Caco-2 (cell line): ENCODE measurements around the gene BACE2. TPM values are rescaled to one million over a fixed set of nuclear protein-coding genes. Genes with fewer than 3 reads are reported as not detected.

Source experiments
- BruUV-seq: library from RNA; stranded (reverse); fragments of 400-500 nt; replicated peaks from 2 replicates; lab custom pipeline; 2021; lab: Mats Ljungman, UMichigan
- CTCF ChIA-PET: fragments of 300-600 bp; sonication (Branson Sonifier 250); formaldehyde crosslinking; loops from one replicate; lab custom pipeline; 2022; ENCODE audit warnings: antibody characterized with exemption; lab: Charles Lee
- POLR2A ChIA-PET: fragments of 300-600 bp; sonication (Branson Sonifier 250); formaldehyde crosslinking; loops from one replicate; lab custom pipeline; 2022; ENCODE audit warnings: antibody characterized with exemption; lab: Charles Lee
- DNase-seq, 2 experiments: peaks; one replicate each; pipeline versions ENCODE4 v3.0.0 to v3.0.0-alpha.2; 2020 to 2022
- H3K27me3 ChIP-seq: replicated peaks from 2 replicates; pipeline ENCODE4 v1.6.0; 2011; ENCODE audit warnings: low read length; ENCODE audit not compliant: control insufficient read depth, insufficient read depth
- H3K36me3 ChIP-seq: 2 replicates; pipeline ENCODE4 v1.5.1; 2011; ENCODE audit warnings: low read length; ENCODE audit not compliant: control insufficient read depth, insufficient read depth
- H3K4me1 ChIP-seq: fragments of 250-450 bp; sonication (Bioruptor Pico); 2 replicates; pipeline ENCODE4 v1.5.1; 2020; ENCODE audit warnings: mild to moderate bottlenecking
- H3K4me3 ChIP-seq: 2 replicates; pipeline ENCODE4 v1.5.1; 2011; ENCODE audit warnings: low read depth, mild to moderate bottlenecking, control low read depth, low read length
- H3K9me3 ChIP-seq: fragments of 250-450 bp; sonication (Bioruptor Pico); 2 replicates; pipeline ENCODE4 v1.5.1; 2020; ENCODE audit warnings: mild to moderate bottlenecking, moderate library complexity
- H3K27ac Mint-ChIP-seq: one replicate; pipeline ENCODE4 v1.8.0; 2022; ENCODE audit warnings: mixed read lengths; ENCODE audit not compliant: unreplicated experiment
- H3K27me3 Mint-ChIP-seq: one replicate; pipeline ENCODE4 v1.8.0; 2022; ENCODE audit warnings: mixed read lengths; ENCODE audit not compliant: insufficient read depth, unreplicated experiment
- H3K36me3 Mint-ChIP-seq: one replicate; pipeline ENCODE4 v1.8.0; 2022; ENCODE audit warnings: mild to moderate bottlenecking, mixed read lengths; ENCODE audit not compliant: insufficient read depth, unreplicated experiment
- H3K4me1 Mint-ChIP-seq: one replicate; pipeline ENCODE4 v1.8.0; 2022; ENCODE audit warnings: low read depth, mixed read lengths; ENCODE audit not compliant: unreplicated experiment
- H3K4me3 Mint-ChIP-seq: one replicate; pipeline ENCODE4 v1.8.0; 2022; ENCODE audit warnings: mild to moderate bottlenecking, moderate library complexity, mixed read lengths; ENCODE audit not compliant: unreplicated experiment
- H3K9me3 Mint-ChIP-seq: one replicate; pipeline ENCODE4 v1.8.0; 2022; ENCODE audit warnings: mixed read lengths; ENCODE audit not compliant: unreplicated experiment
- intact Hi-C: fragments of 100-400 bp; cut with micrococcal nuclease; formaldehyde crosslinking; loops from one replicate; pipeline ENCODE4 v1.10.0; 2022; ENCODE audit not compliant: unreplicated experiment
- total RNA-seq: library from RNA; stranded (reverse); gene quantifications from 2 replicates; pipeline ENCODE4 v1.2.3, GENCODE V29; 2022
- TF ChIP-seq, protein P1 (sequence below), 2 experiments: fragments of 200-600 bp in 1 of 2; IDR thresholded peaks; 1 replicate in 1 of 2; 2 replicates in 1 of 2; pipeline versions ENCODE4 v1.5.1 to v1.8.0; 2011 to 2022; ENCODE audit warnings: antibody characterized with exemption in 1 of 2, control low read depth in 1 of 2, inconsistent platforms in 1 of 2, low read depth in 1 of 2, low read length in 1 of 2, mild to moderate bottlenecking in 1 of 2, moderate library complexity in 1 of 2; ENCODE audit not compliant: insufficient read depth in 1 of 2, severe bottlenecking in 1 of 2, unreplicated experiment in 1 of 2

BACE2 gene
- total RNA-seq, 1 experiment from 2014 or later, result 8.8 TPM

DNA sequence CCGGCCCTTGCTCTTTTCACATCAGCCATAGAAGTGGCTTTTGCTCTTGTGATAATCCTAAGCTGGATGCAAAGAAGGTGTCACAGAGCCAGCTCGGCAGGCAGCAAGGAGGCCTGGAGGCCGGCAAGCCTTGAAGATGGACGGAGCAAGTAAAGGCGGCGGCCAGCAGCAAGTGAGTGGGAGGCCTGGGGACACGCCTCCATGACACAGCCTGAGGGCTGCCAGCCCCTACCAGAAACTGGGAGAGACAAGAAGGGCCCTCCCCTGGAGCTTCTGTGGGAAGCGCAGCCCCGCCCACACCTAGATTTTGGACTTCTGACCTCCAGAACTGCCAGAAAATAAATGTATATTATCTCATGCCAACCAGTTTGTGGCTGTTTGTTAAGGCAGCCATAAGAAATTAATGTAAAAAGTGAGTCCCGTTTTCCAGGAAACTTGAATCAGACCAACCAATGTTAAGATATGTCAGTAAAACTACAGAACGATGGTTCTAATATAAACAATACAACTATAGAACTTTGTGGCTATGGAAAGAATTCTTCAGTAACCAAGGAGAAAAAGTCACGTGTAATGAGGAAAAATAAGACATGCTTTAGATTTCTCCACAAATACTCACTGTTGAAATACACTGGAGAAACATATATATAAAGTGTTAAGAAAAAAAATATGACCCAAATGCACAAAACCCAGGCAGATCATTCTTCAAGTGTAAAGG, 49.9 kb downstream of the BACE2 start:
- H3K36me3 Mint-ChIP-seq, result no peaks in the 10 kb centered on the region
- ChIA-PET CTCF (no interaction called here), POLR2A (interaction anchor here (0.6 kb wide), 1 partner anchor 30 kb away, joined by 3 read pairs; no protein-coding TSS in a partner anchor)
- no peaks in the 10 kb centered on the region for H3K9me3 Mint-ChIP-seq
- H3K4me1 Mint-ChIP-seq, result peaks cover 20% of the 10 kb centered on the region
- H3K27ac Mint-ChIP-seq, result no peak overlapping the region
- Histone ChIP-seq H3K4me3 (no peak overlapping the region), H3K9me3 (no peaks in the 10 kb centered on the region), H3K27me3 (no peaks in the 10 kb centered on the region), H3K36me3 (no peaks in the 10 kb centered on the region), H3K4me1 (peaks cover 22% of the 10 kb centered on the region)
- TF ChIP-seq, protein P1, sequence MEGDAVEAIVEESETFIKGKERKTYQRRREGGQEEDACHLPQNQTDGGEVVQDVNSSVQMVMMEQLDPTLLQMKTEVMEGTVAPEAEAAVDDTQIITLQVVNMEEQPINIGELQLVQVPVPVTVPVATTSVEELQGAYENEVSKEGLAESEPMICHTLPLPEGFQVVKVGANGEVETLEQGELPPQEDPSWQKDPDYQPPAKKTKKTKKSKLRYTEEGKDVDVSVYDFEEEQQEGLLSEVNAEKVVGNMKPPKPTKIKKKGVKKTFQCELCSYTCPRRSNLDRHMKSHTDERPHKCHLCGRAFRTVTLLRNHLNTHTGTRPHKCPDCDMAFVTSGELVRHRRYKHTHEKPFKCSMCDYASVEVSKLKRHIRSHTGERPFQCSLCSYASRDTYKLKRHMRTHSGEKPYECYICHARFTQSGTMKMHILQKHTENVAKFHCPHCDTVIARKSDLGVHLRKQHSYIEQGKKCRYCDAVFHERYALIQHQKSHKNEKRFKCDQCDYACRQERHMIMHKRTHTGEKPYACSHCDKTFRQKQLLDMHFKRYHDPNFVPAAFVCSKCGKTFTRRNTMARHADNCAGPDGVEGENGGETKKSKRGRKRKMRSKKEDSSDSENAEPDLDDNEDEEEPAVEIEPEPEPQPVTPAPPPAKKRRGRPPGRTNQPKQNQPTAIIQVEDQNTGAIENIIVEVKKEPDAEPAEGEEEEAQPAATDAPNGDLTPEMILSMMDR (IDR thresholded peaks at IDR 0.05; ENCODE audit: insufficient read depth in 1 of 2, low read depth in 1 of 2, low read length in 1 of 2, severe bottlenecking in 1 of 2, unreplicated experiment in 1 of 2), result no peak
- BruUV-seq, result no TSS peak
- H3K27me3 Mint-ChIP-seq, result no peaks in the 10 kb centered on the region
- H3K4me3 Mint-ChIP-seq, result no peak overlapping the region
- DNase-seq, result peak; percentile 22 to 52
- intact Hi-C loops, result no loop called here

DNA sequence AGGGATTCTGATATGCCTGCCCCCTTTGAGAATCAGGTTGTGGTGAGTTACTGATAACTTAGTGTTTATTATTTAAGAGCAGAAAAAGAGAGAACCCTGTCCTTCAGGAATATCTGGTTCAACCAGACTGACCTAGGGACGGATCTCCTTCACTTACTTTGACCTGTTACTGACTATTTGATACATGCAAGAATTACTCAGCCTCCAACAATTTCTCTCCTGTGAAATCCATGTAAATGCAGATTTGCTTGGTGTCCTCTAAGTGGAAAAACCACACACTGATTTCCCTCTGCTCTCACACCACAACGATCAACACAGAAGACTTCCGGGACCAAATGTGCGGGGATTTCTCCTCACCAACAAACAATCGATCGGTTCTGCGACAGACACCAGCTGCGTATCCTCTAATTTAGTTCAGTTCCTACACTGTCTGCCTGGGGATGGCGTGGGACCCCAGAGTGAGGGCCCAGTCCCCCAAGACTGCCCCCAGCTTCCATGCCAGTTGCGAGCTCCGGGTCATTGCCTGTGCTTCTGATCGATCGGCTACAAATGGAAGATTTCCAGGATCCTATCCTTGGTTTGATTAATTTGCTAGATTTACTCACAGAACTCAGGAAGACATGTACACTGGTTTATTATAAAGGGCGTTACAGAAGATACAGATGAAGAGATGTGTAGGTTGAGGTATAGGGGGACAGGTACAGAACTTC, 51.7 kb downstream of the BACE2 start:
- Mint-ChIP-seq H3K36me3 (no peaks in the 10 kb centered on the region), H3K4me1 (peaks cover 20% of the 10 kb centered on the region), H3K9me3 (no peaks in the 10 kb centered on the region), H3K4me3 (no peak overlapping the region), H3K27ac (no peak overlapping the region), H3K27me3 (no peaks in the 10 kb centered on the region)
- no peaks in the 10 kb centered on the region for H3K36me3 ChIP-seq
- DNase-seq, result peak in 1 of 2 experiments; percentile 29
- H3K27me3 ChIP-seq, result no peaks in the 10 kb centered on the region
- H3K4me1 ChIP-seq, result peaks cover 22% of the 10 kb centered on the region
- TF ChIP-seq, protein P1 (IDR thresholded peaks at IDR 0.05; ENCODE audit: insufficient read depth in 1 of 2, low read depth in 1 of 2, low read length in 1 of 2, severe bottlenecking in 1 of 2, unreplicated experiment in 1 of 2), result no peak
- intact Hi-C loops, result no loop called here
- H3K4me3 ChIP-seq, result no peak overlapping the region
- BruUV-seq, result no TSS peak
- ChIA-PET CTCF (interaction anchor here (0.5 kb wide), 1 partner anchor 615 kb away, joined by 5 read pairs; no protein-coding TSS in a partner anchor), POLR2A (no interaction called here)
- H3K9me3 ChIP-seq, result no peaks in the 10 kb centered on the region

DNA sequence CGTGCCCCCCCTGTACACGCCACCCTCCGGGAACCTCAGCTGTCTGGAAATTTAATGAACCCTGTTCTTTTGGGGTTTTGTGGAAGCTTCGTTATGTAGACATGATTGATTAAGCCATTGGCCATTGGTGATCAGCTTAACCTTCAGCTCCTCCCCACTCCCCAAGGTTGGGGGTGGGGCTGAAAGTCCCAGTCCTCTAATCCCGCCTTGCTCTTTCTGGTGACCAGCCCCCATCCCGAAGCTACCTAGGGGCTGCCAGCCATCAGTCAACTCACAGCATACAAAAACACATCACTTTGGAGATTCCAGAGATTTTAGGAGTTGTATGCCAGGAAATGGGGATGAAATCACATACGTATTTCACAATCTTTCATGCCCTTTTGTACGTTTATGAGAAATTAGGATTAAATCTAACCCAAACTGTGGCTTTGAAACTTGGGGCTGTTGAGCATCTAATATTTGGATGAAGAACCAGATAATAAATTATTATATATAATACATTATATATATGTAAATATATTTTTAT, 52.3 kb downstream of the BACE2 start:
- no TSS peak for BruUV-seq
- Histone ChIP-seq H3K36me3 (no peaks in the 10 kb centered on the region), H3K27me3 (no peaks in the 10 kb centered on the region), H3K4me3 (no peak overlapping the region), H3K4me1 (peaks cover 22% of the 10 kb centered on the region), H3K9me3 (no peaks in the 10 kb centered on the region)
- H3K4me3 Mint-ChIP-seq, result no peak overlapping the region
- peaks cover 20% of the 10 kb centered on the region for H3K4me1 Mint-ChIP-seq
- DNase-seq, result no peak
- intact Hi-C loops, result no loop called here
- ChIA-PET POLR2A (no interaction called here), CTCF (no interaction called here)
- no peaks in the 10 kb centered on the region for H3K36me3 Mint-ChIP-seq
- H3K9me3 Mint-ChIP-seq, result no peaks in the 10 kb centered on the region
- H3K27ac Mint-ChIP-seq, result no peak overlapping the region
- H3K27me3 Mint-ChIP-seq, result no peaks in the 10 kb centered on the region
- TF ChIP-seq, protein P1 (IDR thresholded peaks at IDR 0.05; ENCODE audit: insufficient read depth in 1 of 2, low read depth in 1 of 2, low read length in 1 of 2, severe bottlenecking in 1 of 2, unreplicated experiment in 1 of 2), result no peak
